ENCODE data around the gene WDR49.

- TF ChIP-seq RAD21 (IDR thresholded peaks at IDR 0.05; ENCODE audit: low read depth): no peak
- TF ChIP-seq EGR1 (IDR thresholded peaks at IDR 0.05): no peak
- TF ChIP-seq TAF1 (IDR thresholded peaks at IDR 0.05; ENCODE audit: low read depth): no peak
- no peak for TF ChIP-seq TEAD4 (IDR thresholded peaks at IDR 0.05)
- TF ChIP-seq MAX (IDR thresholded peaks at IDR 0.05): no peak
- no peak for TF ChIP-seq YY1 (IDR thresholded peaks at IDR 0.05; ENCODE audit: low read depth)
Observed at GRCh38 chr3:167691366-167691765, 37.6 kb upstream of the WDR49 start.

Measured in Ishikawa (cell line).